HL-60 (cell line): ENCODE data around the gene GPR137.
A peak's percentile ranks its signal among the peaks of the same experiment; 100 is the strongest.

Source experiments
- DNase-seq, 2 experiments: peaks; one replicate each; pipeline ENCODE4 v3.0.0-alpha.2; 2010 to 2020; ENCODE audit warnings: low read depth in 1 of 2, low spot score in 1 of 2
- H3K27ac ChIP-seq: fragments of 250-450 bp; sonication (Bioruptor Pico); replicated peaks from 2 replicates; pipeline ENCODE4 v1.5.1; 2020; ENCODE audit warnings: mild to moderate bottlenecking, moderate library complexity
- H3K27me3 ChIP-seq: fragments of 250-450 bp; sonication (Bioruptor Pico); 2 replicates; pipeline ENCODE4 v1.5.1; 2021; ENCODE audit warnings: mild to moderate bottlenecking, moderate library complexity; ENCODE audit not compliant: insufficient read depth, poor library complexity, severe bottlenecking
- H3K4me3 ChIP-seq: replicated peaks from 2 replicates; pipeline ENCODE4 v1.5.1; 2011; ENCODE audit warnings: mild to moderate bottlenecking, control low read depth, low read length; ENCODE audit not compliant: insufficient read depth
- GABPA ChIP-seq: IDR thresholded peaks from 2 replicates; pipeline ENCODE4 v1.6.1; 2012; ENCODE audit warnings: low read depth
- POLR2AphosphoS5 ChIP-seq: IDR thresholded peaks from 2 replicates; pipeline ENCODE4 v1.6.1; 2012; ENCODE audit warnings: low read depth
- SPI1 ChIP-seq: IDR thresholded peaks from 2 replicates; pipeline ENCODE4 v1.6.1; 2012; ENCODE audit warnings: low read depth, mild to moderate bottlenecking, borderline replicate concordance
- TF ChIP-seq, protein P1 (sequence below): IDR thresholded peaks from 2 replicates; pipeline ENCODE4 v1.6.1; 2012; ENCODE audit warnings: low read depth; ENCODE audit not compliant: insufficient replicate concordance
- TF ChIP-seq, protein P2 (sequence below): IDR thresholded peaks from one replicate; pipeline ENCODE4 v1.5.1; 2011; ENCODE audit warnings: low read length, control low read depth, inconsistent platforms; ENCODE audit not compliant: insufficient read depth

GPR137 gene

DNA sequence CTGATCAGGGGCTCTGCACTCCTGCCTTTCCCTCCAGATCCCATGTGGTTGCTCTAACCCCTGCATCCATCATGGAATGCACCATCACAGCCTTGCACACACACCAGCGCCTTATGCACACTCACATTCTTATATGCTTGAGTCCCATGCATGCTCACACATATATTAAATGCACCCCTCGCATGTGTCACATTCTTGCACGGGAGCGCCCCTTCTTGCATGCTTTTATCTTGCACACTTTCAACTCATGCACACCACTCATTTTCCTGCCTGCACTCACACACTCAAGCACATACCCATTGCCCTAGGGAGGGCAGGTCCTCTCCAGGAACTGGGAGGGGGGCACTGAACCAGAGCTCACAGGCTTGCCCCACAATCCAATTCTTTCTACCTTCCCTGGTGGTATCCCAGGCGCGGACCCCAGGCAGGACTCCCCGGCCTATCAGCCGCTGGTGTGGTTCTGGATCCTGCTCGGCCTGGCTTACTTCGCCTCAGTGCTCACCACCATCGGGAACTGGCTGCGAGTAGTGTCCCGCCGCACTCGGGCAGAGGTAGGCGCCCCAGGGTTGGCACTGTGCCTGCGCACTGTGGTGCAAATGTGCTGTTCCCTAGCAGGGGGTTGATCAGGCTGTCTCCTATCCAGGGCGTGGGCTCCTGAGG lies 12.2 kb downstream of the GPR137 start:
- H3K4me3 ChIP-seq: no peak overlapping the region
- H3K27me3 ChIP-seq: peaks cover 74% of the 10 kb centered on the region
- no peak overlapping the region for H3K27ac ChIP-seq

DNA sequence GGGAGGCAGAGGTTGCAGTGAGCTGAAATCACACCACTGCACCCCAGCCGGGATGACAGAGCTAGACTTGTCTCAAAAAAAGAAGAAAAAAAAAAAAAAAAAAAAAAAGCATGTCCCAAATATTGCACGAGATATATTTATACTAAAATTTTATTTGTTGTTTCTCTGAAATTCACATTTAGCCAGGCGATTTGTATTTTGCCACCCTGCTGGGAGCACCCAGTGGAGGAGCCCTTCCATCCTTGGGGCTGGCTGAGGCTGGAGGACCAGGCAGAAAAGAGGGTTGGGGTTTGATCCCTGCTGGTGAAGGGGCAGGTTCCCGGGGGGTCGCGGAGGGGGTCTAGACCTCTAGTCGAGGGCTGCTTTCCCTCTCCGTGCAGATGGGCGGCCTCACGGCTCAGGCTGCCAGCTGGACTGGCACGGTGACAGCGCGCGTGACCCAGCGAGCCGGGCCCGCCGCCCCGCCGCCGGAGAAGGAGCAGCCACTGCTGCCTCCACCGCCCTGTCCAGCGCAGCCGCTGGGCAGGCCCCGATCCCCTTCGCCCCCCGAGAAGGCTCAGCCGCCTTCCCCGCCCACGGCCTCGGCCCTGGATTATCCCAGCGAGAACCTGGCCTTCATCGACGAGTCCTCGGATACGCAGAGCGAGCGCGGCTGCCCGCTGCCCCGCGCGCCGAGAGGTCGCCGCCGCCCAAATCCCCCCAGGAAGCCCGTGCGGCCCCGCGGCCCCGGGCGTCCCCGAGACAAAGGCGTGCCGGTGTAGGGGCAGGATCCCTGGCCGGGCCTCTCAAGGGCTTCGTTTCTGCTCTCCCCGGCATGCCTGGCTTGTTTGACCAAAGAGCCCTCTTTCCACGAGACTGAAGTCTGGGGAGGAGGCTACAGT lies 13.6 kb downstream of the GPR137 start:
- Histone ChIP-seq H3K27me3 (peaks cover 61% of the 10 kb centered on the region), H3K4me3 (no peak overlapping the region), H3K27ac (no peak overlapping the region)
- no peak for DNase-seq
- TF ChIP-seq, protein P1, sequence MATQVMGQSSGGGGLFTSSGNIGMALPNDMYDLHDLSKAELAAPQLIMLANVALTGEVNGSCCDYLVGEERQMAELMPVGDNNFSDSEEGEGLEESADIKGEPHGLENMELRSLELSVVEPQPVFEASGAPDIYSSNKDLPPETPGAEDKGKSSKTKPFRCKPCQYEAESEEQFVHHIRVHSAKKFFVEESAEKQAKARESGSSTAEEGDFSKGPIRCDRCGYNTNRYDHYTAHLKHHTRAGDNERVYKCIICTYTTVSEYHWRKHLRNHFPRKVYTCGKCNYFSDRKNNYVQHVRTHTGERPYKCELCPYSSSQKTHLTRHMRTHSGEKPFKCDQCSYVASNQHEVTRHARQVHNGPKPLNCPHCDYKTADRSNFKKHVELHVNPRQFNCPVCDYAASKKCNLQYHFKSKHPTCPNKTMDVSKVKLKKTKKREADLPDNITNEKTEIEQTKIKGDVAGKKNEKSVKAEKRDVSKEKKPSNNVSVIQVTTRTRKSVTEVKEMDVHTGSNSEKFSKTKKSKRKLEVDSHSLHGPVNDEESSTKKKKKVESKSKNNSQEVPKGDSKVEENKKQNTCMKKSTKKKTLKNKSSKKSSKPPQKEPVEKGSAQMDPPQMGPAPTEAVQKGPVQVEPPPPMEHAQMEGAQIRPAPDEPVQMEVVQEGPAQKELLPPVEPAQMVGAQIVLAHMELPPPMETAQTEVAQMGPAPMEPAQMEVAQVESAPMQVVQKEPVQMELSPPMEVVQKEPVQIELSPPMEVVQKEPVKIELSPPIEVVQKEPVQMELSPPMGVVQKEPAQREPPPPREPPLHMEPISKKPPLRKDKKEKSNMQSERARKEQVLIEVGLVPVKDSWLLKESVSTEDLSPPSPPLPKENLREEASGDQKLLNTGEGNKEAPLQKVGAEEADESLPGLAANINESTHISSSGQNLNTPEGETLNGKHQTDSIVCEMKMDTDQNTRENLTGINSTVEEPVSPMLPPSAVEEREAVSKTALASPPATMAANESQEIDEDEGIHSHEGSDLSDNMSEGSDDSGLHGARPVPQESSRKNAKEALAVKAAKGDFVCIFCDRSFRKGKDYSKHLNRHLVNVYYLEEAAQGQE: no peak
- TF ChIP-seq SPI1 (no peak), GABPA (no peak), POLR2AphosphoS5 (no peak)
- TF ChIP-seq, protein P2, sequence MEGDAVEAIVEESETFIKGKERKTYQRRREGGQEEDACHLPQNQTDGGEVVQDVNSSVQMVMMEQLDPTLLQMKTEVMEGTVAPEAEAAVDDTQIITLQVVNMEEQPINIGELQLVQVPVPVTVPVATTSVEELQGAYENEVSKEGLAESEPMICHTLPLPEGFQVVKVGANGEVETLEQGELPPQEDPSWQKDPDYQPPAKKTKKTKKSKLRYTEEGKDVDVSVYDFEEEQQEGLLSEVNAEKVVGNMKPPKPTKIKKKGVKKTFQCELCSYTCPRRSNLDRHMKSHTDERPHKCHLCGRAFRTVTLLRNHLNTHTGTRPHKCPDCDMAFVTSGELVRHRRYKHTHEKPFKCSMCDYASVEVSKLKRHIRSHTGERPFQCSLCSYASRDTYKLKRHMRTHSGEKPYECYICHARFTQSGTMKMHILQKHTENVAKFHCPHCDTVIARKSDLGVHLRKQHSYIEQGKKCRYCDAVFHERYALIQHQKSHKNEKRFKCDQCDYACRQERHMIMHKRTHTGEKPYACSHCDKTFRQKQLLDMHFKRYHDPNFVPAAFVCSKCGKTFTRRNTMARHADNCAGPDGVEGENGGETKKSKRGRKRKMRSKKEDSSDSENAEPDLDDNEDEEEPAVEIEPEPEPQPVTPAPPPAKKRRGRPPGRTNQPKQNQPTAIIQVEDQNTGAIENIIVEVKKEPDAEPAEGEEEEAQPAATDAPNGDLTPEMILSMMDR: no peak

More for the DNA sequence above, 12.2 kb downstream of the GPR137 start:
- peak in 1 of 2 experiments; percentile 69 for DNase-seq
- TF ChIP-seq SPI1 (no peak), POLR2AphosphoS5 (no peak), GABPA (no peak)
- TF ChIP-seq, protein P2: no peak
- TF ChIP-seq, protein P1: no peak

DNA sequence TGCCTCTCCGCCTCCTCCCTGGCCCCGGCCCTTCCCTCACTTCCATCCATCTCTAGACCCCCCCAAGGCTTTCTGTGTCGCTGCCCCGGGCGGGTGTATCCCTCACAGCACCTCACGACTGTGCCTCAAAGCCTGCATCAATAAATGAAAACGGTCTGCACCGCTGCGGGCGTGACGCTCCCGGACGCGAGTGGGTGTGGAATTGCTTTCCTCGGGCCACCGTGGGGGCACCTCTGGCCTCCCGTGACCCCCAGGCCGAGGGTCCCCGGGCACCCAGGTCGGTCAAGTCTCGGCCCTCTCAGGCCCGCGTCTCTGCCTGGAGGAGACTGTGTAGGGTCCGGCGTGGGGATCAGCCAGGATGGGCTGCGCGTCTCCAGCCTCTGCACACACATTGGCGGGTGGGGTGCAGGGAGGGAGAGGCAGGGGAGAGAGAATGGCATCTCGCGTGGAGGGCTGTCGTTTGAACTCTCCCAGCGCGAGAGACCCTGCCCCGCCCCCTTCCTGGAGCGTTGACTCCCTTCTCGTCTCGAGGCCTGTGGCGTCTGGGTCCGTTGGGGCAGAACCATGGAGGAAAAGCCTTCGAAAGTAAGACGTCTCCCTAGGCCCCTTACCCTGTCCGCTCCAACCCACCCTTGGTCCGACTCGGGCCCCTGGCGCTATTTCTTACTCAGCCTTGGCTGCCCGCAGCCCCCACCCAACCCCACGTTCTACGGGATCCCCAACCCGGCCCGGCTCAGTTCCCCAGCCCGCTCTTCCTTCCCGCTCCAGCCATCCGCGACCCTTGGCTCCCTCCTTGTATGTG lies 14.4 kb downstream of the GPR137 start, which contains the start of gene CATSPERZ:
CATSPERZ (plus strand) TSS at position 512 of the 802 bp plus-strand sequence; CDS start at position 565, 53 bp downstream.
- peaks cover 56% of the 10 kb centered on the region for H3K27me3 ChIP-seq
- DNase-seq: no peak
- peak within 1 kb of the TSS; percentile 16 for H3K4me3 ChIP-seq
- TF ChIP-seq, protein P1: no peak
- TF ChIP-seq POLR2AphosphoS5 (no peak), GABPA (no peak), SPI1 (no peak)
- TF ChIP-seq, protein P2: no peak
- H3K27ac ChIP-seq: no peak within 1 kb of the TSS
